Progenitor cell of endocrine pancreas (in vitro differentiated cells): Measurements from ENCODE around the gene ZMYND8. TPM values are rescaled to one million over a fixed set of nuclear protein-coding genes. Genes with fewer than 3 reads are reported as not detected.
"Not testable (repeated sequence)": the region's sequence is repeated elsewhere in the genome, so short reads cannot be mapped to it uniquely, and the experiment has no call there.

ENCODE experiments used
- DNase-seq: peaks from one replicate; pipeline ENCODE4 v3.0.0; 2021; ENCODE audit warnings: low spot score; ENCODE audit not compliant: unreplicated experiment
- H3K27ac Mint-ChIP-seq: 2 replicates; pipeline ENCODE4 v1.8.0; 2021; ENCODE audit warnings: mild to moderate bottlenecking, moderate library complexity, mixed read lengths
- H3K27me3 Mint-ChIP-seq: 2 replicates; pipeline ENCODE4 v1.8.0; 2021; ENCODE audit warnings: mixed read lengths
- H3K36me3 Mint-ChIP-seq: 2 replicates; pipeline ENCODE4 v1.8.0; 2022; ENCODE audit warnings: mixed read lengths; ENCODE audit not compliant: insufficient read depth
- H3K4me1 Mint-ChIP-seq: 2 replicates; pipeline ENCODE4 v1.8.0; 2021; ENCODE audit warnings: low read depth, mixed read lengths
- H3K4me3 Mint-ChIP-seq: 2 replicates; pipeline ENCODE4 v1.8.0; 2021; ENCODE audit warnings: low read depth, mild to moderate bottlenecking, moderate library complexity, mixed read lengths
- H3K9me3 Mint-ChIP-seq: 2 replicates; pipeline ENCODE4 v1.8.0; 2021; ENCODE audit warnings: low read depth, mixed read lengths
- total RNA-seq: library from RNA; stranded (reverse); gene quantifications from 2 replicates; pipeline ENCODE4 v1.2.1, GENCODE V29; 2021
- TF ChIP-seq, protein P1 (sequence below): fragments of 200-600 bp; sonication (generic); IDR thresholded peaks from one replicate; pipeline ENCODE4 v1.5.0; 2021; ENCODE audit warnings: antibody characterized with exemption, mild to moderate bottlenecking; ENCODE audit not compliant: unreplicated experiment

Gene ZMYND8
- total RNA-seq, 1 donor from 2014 or later: 102 TPM

DNA sequence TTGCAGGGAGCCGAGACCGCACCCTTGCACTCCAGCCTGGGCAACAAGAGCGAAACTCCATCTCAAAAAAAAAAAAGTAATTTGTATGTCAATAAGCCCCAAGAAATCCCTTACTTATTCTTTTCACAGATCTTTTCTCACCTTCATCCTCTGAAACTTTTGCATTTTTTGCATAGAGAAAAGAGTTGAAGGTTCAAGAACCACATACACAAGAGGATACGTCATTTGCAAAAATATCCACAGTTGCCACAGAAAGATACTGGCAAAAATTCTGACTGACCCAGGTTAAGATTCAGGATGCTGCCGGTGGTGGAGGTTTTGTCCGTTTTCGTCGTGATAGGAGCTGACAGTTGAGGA is 94.5 kb downstream of the ZMYND8 start:
- DNase-seq: no peak
- TF ChIP-seq, protein P1, sequence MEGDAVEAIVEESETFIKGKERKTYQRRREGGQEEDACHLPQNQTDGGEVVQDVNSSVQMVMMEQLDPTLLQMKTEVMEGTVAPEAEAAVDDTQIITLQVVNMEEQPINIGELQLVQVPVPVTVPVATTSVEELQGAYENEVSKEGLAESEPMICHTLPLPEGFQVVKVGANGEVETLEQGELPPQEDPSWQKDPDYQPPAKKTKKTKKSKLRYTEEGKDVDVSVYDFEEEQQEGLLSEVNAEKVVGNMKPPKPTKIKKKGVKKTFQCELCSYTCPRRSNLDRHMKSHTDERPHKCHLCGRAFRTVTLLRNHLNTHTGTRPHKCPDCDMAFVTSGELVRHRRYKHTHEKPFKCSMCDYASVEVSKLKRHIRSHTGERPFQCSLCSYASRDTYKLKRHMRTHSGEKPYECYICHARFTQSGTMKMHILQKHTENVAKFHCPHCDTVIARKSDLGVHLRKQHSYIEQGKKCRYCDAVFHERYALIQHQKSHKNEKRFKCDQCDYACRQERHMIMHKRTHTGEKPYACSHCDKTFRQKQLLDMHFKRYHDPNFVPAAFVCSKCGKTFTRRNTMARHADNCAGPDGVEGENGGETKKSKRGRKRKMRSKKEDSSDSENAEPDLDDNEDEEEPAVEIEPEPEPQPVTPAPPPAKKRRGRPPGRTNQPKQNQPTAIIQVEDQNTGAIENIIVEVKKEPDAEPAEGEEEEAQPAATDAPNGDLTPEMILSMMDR: no peak
- Mint-ChIP-seq H3K9me3 (no peaks in the 10 kb centered on the region), H3K4me3 (no peak overlapping the region), H3K36me3 (peaks cover 35% of the 10 kb centered on the region), H3K27me3 (no peaks in the 10 kb centered on the region), H3K27ac (no peak overlapping the region), H3K4me1 (peaks cover 2% of the 10 kb centered on the region)

DNA sequence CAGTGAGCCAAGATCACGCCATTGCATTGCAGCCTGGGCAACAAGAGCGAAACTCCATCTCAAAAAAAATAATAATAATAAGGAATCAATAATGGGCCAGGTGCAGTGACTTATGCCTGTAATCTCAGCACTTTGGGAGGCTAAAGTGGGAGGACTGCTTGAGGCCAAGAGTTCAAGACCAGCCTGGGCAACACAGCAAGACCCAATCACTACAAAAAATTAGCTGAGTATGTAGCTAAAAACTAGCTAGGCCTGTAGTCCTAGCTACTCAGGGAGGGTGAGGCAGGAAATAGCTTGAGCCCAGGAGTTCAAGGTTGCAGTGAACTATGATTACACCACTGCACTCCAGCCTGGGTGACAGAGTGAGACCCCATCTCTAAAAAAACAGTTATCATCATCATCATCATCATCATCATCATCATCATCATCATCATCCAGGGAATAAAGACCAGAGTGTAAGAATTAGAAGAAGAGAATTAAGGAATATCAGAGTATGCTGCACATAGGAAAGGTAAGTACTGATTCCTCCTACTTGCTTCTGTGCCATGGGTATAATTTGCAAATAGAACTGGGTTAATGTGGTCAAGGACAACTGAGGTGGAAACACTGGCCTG is 95.2 kb downstream of the ZMYND8 start:
- not testable (repeated sequence) for H3K27me3 Mint-ChIP-seq, DNase-seq, H3K4me1 Mint-ChIP-seq, H3K4me3 Mint-ChIP-seq, H3K9me3 Mint-ChIP-seq, H3K27ac Mint-ChIP-seq
- peaks cover 35% of the 10 kb centered on the region for H3K36me3 Mint-ChIP-seq

DNA sequence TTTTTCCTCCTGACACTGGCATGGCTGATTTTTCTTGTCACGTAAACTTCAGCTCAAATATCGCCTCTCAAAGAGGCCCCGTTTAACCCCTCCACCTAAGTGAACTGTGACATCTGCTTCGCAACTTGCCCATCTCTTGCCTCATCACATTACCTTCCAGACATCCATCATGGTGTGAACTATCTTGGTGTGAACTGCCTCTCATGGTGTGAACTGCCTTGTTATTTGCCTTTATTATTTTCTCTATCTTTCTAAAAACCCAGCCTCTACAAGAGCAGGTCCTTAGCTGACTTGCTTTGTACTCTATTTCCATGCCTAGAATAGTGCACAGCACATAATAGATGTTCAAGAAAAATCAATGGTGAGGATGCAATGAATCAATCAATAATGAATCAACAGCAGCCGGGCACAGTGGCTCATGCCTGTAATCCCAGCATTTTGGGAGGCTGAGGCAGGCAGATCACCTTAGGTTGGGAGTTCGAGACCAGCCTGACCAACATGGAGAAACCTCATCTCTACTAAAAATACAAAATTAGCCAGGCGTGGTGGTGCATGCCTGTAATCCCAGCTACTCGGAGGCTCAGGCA is 95.9 kb downstream of the ZMYND8 start:
- DNase-seq, H3K9me3 Mint-ChIP-seq, H3K27me3 Mint-ChIP-seq, H3K4me3 Mint-ChIP-seq, H3K4me1 Mint-ChIP-seq: not testable (repeated sequence)
- peaks cover 34% of the 10 kb centered on the region for H3K36me3 Mint-ChIP-seq
- H3K27ac Mint-ChIP-seq: peak overlapping the region; percentile 61

DNA sequence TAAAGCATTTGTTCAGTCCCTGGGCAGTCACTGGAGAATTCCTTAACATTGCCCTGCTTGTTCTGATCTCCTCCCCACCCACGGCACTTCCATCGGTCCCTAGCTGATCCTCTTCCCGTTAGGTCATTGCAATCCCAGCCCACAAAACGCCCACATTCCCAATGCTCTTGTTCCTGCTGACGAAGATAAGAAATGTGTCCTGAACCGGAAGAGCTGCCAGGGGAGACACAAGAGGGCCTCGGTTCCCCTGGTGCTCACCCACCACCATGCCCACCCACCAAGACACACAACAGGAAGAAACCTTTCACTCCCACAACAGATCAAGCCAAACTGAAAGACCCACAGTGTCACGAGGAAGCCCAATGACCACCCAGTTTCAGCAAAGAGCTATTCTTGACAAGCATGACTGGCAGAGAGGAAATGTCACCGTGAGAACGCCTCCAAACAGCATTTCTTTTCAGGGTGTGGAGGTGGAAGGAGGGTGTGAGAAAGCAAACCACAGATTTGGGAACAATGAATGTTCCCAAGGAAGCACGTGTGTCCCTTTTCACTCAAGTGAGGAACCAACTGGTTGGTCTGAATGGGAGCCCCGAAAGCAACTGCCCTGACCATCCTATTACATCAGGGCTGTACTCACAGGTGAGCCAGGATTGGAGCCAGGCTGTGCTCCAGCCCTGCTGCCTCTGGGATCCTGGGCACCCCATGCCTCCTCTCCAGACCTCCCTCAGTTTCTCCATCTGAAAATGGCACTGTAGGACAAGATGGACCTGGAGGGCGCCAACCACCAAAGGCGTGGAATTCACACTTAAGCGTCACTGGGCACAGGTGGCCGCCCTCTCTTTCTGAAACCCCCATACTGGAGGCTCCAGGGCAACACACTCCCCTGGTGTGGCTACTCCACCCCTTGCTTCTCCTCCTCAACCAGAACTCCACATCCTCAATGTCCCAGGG is 97.5 kb downstream of the ZMYND8 start:
- Mint-ChIP-seq H3K9me3 (no peaks in the 10 kb centered on the region), H3K4me3 (no peak overlapping the region), H3K27me3 (no peaks in the 10 kb centered on the region), H3K4me1 (peaks cover 2% of the 10 kb centered on the region), H3K36me3 (peaks cover 35% of the 10 kb centered on the region), H3K27ac (peak overlapping the region; percentile 90)
- no peak for DNase-seq
- TF ChIP-seq, protein P1: no peak

DNA sequence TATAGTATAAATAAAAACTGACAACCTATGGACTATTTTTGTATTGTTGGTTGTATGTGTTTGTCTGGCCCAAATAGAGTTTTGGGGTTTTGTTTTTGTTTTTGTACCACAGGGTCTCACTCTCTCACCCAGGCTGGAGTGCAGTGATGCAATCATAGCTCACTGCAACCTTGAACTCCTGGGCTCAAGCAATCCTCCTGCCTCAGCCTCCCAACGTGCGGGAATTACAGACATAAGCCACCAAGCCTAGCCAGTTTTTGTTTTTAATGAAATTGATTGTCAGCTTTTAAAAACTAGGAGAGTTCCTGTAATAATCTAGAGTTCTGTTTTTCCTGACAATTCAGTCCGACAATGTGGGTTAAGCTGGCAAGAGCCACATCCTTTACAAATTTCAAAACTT is 98.7 kb downstream of the ZMYND8 start:
- TF ChIP-seq, protein P1: no peak
- DNase-seq: no peak
- no peak overlapping the region for H3K27ac Mint-ChIP-seq
- no peaks in the 10 kb centered on the region for H3K27me3 Mint-ChIP-seq
- H3K9me3 Mint-ChIP-seq: no peaks in the 10 kb centered on the region
- peaks cover 3% of the 10 kb centered on the region for H3K4me1 Mint-ChIP-seq
- H3K36me3 Mint-ChIP-seq: peaks cover 40% of the 10 kb centered on the region
- H3K4me3 Mint-ChIP-seq: no peak overlapping the region

DNA sequence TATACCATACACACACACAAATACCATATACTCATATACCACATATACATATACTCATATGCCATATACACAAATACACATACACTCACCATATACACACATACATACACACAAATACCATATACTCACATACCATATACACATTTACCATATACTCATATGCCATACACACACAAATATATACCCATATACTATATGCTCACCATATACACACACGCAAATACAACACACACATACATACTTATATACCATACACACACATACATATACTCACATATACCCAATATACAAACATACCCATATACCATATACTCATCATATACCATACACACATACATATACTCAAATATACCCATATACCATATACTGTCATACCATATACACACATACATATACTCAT is 99.2 kb downstream of the ZMYND8 start:
- Mint-ChIP-seq H3K27me3 (no peaks in the 10 kb centered on the region), H3K27ac (no peak overlapping the region), H3K4me1 (peaks cover 3% of the 10 kb centered on the region), H3K4me3 (no peak overlapping the region), H3K36me3 (peaks cover 39% of the 10 kb centered on the region), H3K9me3 (no peaks in the 10 kb centered on the region)
- no peak for DNase-seq
- TF ChIP-seq, protein P1: no peak
